GM23338 (cell line): ENCODE results near the gene MAPK9. TPM values are rescaled to one million over a fixed set of nuclear protein-coding genes. Genes with fewer than 3 reads are reported as not detected.

Experiments used
- ATAC-seq: fragments of 200-7000 bp; cut with Tn5 transposase; 3 replicates; pipeline ENCODE4 v1.9.1; 2020
- DNase-seq: peaks from one replicate; pipeline ENCODE4 v3.0.0-alpha.2; 2015; ENCODE audit warnings: low spot score
- H2AFZ ChIP-seq: fragments of 200-600 bp; sonication (generic); 2 replicates; pipeline ENCODE4 v1.8.0; 2016; ENCODE audit warnings: antibody characterized with exemption, mild to moderate bottlenecking, moderate library complexity
- H3F3A ChIP-seq: fragments of 200-600 bp; sonication (generic); replicated peaks from 2 replicates; pipeline ENCODE4 v1.8.0; 2017; ENCODE audit warnings: antibody characterized with exemption, mixed run types, low read depth
- H3K27ac ChIP-seq: fragments of 200-600 bp; sonication (generic); 2 replicates; pipeline ENCODE4 v1.6.1; 2016; ENCODE audit warnings: low read depth
- H3K27me3 ChIP-seq: fragments of 200-600 bp; sonication (generic); 2 replicates; pipeline ENCODE4 v1.8.0; 2016; ENCODE audit warnings: mild to moderate bottlenecking, mixed run types, moderate library complexity; ENCODE audit not compliant: insufficient read depth
- H3K36me3 ChIP-seq: fragments of 200-600 bp; sonication (generic); 2 replicates; pipeline ENCODE4 v1.8.0; 2016; ENCODE audit warnings: mild to moderate bottlenecking; ENCODE audit not compliant: insufficient read depth
- H3K4me1 ChIP-seq: fragments of 200-600 bp; sonication (generic); 2 replicates; pipeline ENCODE4 v1.8.0; 2016; ENCODE audit warnings: mild to moderate bottlenecking, moderate library complexity; ENCODE audit not compliant: insufficient read depth
- H3K4me2 ChIP-seq: fragments of 200-600 bp; sonication (generic); 2 replicates; pipeline ENCODE4 v1.7.1; 2017; ENCODE audit warnings: mixed run types
- H3K4me3 ChIP-seq: fragments of 200-600 bp; sonication (generic); 2 replicates; pipeline ENCODE4 v1.6.1; 2016; ENCODE audit warnings: mixed run types
- H3K79me2 ChIP-seq: fragments of 200-600 bp; sonication (generic); replicated peaks from 2 replicates; pipeline ENCODE4 v1.8.0; 2017; ENCODE audit warnings: mild to moderate bottlenecking; ENCODE audit not compliant: insufficient read depth
- H3K9me2 ChIP-seq: fragments of 200-600 bp; sonication (generic); 2 replicates; pipeline ENCODE4 v1.8.0; 2017; ENCODE audit not compliant: insufficient read depth
- H4K20me1 ChIP-seq: fragments of 200-600 bp; sonication (generic); replicated peaks from 2 replicates; pipeline ENCODE4 v1.8.0; 2017; ENCODE audit warnings: mild to moderate bottlenecking; ENCODE audit not compliant: insufficient read depth
- H3K27ac Mint-ChIP-seq: 2 replicates; pipeline ENCODE4 v1.8.0; 2020; ENCODE audit warnings: inconsistent platforms, mild to moderate bottlenecking, moderate library complexity, mixed read lengths
- H3K27me3 Mint-ChIP-seq: 3 replicates; pipeline ENCODE4 v1.8.0; 2022; ENCODE audit warnings: low read depth, mild to moderate bottlenecking, moderate library complexity, mixed read lengths, inconsistent platforms; ENCODE audit not compliant: insufficient read depth, poor library complexity
- H3K36me3 Mint-ChIP-seq: 3 replicates; pipeline ENCODE4 v1.8.0; 2021; ENCODE audit warnings: low read depth, mild to moderate bottlenecking, inconsistent platforms, moderate library complexity, mixed read lengths
- H3K4me1 Mint-ChIP-seq: 3 replicates; pipeline ENCODE4 v1.8.0; 2020; ENCODE audit warnings: mild to moderate bottlenecking, inconsistent platforms, mixed read lengths
- H3K4me3 Mint-ChIP-seq: 3 replicates; pipeline ENCODE4 v1.8.0; 2021; ENCODE audit warnings: moderate library complexity, mild to moderate bottlenecking, inconsistent platforms, mixed read lengths
- H3K9me3 Mint-ChIP-seq: 3 replicates; pipeline ENCODE4 v1.8.0; 2020; ENCODE audit warnings: moderate library complexity, mild to moderate bottlenecking, inconsistent platforms, mixed read lengths
- CREB1 ChIP-seq: fragments of 250-450 bp; sonication (Bioruptor Pico); IDR thresholded peaks from 2 replicates; pipeline ENCODE4 v1.5.0; 2020; ENCODE audit warnings: low read depth, mild to moderate bottlenecking, moderate library complexity
- EZH2phosphoT487 ChIP-seq: fragments of 200-600 bp; sonication (generic); IDR thresholded peaks from one replicate; pipeline ENCODE4 v1.8.1; 2018; ENCODE audit warnings: antibody characterized with exemption; ENCODE audit not compliant: unreplicated experiment
- NANOG ChIP-seq: IDR thresholded peaks from 2 replicates; pipeline ENCODE4 v1.6.1; 2016; ENCODE audit warnings: antibody characterized with exemption, borderline replicate concordance
- STAT1 ChIP-seq: IDR thresholded peaks from one replicate; pipeline ENCODE4 v1.6.1; 2016; ENCODE audit warnings: antibody characterized with exemption; ENCODE audit not compliant: unreplicated experiment
- ZNF114 ChIP-seq: fragments of 250-450 bp; sonication (Bioruptor Pico); IDR thresholded peaks from 2 replicates; pipeline ENCODE4 v1.5.0; 2020; ENCODE audit warnings: mild to moderate bottlenecking, moderate library complexity
- polyA plus RNA-seq: library from polyadenylated mRNA; unstranded; fragments of >200 nt; fragmentation: Nextera tagmentation; extraction: Ambion mirVana; gene quantifications from 2 replicates; pipeline ENCODE4 v1.2.1, GENCODE V29; 2016
- total RNA-seq: library from RNA; depleted of rRNA; stranded (reverse); fragments of >200 nt; shearing (Covaris generic); gene quantifications from 2 replicates; pipeline ENCODE4 v1.2.3, GENCODE V29; 2014
- TF ChIP-seq, protein P1 (sequence below): IDR thresholded peaks from one replicate; pipeline ENCODE4 v1.6.1; 2018; ENCODE audit warnings: antibody characterized with exemption; ENCODE audit not compliant: unreplicated experiment
- TF ChIP-seq, protein P2 (sequence below), 2 experiments: fragments of 200-600 bp in 1 of 2; sonication (generic) in 1 of 2; conservative IDR thresholded peaks; 2 replicates each; pipeline versions ENCODE4 v1.5.1 to v1.6.1; 2016 to 2017; ENCODE audit warnings: antibody characterized with exemption in 2 of 2, low read depth in 2 of 2, mild to moderate bottlenecking in 2 of 2, moderate library complexity in 1 of 2
- TF ChIP-seq, protein P3 (sequence below): IDR thresholded peaks from 2 replicates; pipeline ENCODE4 v1.6.1; 2016; ENCODE audit warnings: antibody characterized with exemption
- TF ChIP-seq, protein P4 (sequence below): fragments of 250-450 bp; sonication (Bioruptor Pico); IDR thresholded peaks from 2 replicates; pipeline ENCODE4 v1.5.0; 2020; ENCODE audit warnings: mild to moderate bottlenecking, moderate library complexity

The MAPK9 gene
- total and polyA plus RNA-seq, 2 experiments from 2014 or later = 16.8 to 37.0 TPM

DNA sequence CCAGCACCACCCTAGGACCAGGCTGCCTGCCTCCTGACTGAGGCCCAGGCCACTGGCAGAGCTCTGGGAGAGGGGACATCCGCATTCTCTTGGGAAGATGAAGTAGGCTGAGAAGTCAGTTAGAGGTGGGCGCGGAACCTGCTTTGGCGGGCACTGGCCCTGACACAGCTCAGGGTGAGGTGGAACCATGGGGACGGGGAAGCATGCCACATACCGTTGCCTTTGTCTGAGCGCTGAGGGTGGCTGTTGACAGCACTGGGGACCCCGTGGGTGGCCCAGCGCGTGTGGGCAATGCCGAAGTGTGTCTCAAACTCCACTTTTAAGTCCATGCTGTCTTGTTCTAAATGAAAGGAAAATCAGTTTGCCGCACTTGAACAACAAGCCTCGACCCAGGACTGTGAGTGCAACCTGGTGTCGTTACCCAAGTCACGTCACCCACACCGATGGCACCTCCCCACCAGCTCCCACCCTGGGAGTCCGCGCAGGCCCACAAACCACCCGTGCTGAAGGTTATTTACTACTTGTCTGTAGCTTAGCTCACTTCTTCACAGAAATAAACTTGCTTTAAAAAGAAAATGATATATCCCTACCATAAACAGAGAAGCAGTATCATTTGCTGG lies 43.8 kb upstream of the MAPK9 start:
- Mint-ChIP-seq H3K4me3 (no peak overlapping the region), H3K36me3 (peaks cover 88% of the 10 kb centered on the region), H3K27ac (peak overlapping the region; percentile 40; the same call in 1 of the 2 replicates), H3K4me1 (peaks cover 25% of the 10 kb centered on the region), H3K27me3 (peaks cover 23% of the 10 kb centered on the region), H3K9me3 (peaks cover 4% of the 10 kb centered on the region; the same call in 1 of the 3 replicates)
- Histone ChIP-seq H3K9me2 (no peaks in the 10 kb centered on the region), H3K79me2 (peaks cover 38% of the 10 kb centered on the region), H3K27ac (no peak overlapping the region), H3K27me3 (no peaks in the 10 kb centered on the region), H3K4me2 (no peak overlapping the region), H3K4me3 (no peak overlapping the region), H4K20me1 (peaks cover 8% of the 10 kb centered on the region), H2AFZ (no peak overlapping the region), H3F3A (peaks cover 32% of the 10 kb centered on the region), H3K4me1 (peaks cover 18% of the 10 kb centered on the region), H3K36me3 (peaks cover 52% of the 10 kb centered on the region)
- TF ChIP-seq NANOG (no peak), CREB1 (CRISPR knock-in tag) (no peak), STAT1 (no peak), EZH2phosphoT487 (no peak), ZNF114 (no peak)
- TF ChIP-seq, protein P1, sequence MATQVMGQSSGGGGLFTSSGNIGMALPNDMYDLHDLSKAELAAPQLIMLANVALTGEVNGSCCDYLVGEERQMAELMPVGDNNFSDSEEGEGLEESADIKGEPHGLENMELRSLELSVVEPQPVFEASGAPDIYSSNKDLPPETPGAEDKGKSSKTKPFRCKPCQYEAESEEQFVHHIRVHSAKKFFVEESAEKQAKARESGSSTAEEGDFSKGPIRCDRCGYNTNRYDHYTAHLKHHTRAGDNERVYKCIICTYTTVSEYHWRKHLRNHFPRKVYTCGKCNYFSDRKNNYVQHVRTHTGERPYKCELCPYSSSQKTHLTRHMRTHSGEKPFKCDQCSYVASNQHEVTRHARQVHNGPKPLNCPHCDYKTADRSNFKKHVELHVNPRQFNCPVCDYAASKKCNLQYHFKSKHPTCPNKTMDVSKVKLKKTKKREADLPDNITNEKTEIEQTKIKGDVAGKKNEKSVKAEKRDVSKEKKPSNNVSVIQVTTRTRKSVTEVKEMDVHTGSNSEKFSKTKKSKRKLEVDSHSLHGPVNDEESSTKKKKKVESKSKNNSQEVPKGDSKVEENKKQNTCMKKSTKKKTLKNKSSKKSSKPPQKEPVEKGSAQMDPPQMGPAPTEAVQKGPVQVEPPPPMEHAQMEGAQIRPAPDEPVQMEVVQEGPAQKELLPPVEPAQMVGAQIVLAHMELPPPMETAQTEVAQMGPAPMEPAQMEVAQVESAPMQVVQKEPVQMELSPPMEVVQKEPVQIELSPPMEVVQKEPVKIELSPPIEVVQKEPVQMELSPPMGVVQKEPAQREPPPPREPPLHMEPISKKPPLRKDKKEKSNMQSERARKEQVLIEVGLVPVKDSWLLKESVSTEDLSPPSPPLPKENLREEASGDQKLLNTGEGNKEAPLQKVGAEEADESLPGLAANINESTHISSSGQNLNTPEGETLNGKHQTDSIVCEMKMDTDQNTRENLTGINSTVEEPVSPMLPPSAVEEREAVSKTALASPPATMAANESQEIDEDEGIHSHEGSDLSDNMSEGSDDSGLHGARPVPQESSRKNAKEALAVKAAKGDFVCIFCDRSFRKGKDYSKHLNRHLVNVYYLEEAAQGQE = no peak
- TF ChIP-seq, protein P2, sequence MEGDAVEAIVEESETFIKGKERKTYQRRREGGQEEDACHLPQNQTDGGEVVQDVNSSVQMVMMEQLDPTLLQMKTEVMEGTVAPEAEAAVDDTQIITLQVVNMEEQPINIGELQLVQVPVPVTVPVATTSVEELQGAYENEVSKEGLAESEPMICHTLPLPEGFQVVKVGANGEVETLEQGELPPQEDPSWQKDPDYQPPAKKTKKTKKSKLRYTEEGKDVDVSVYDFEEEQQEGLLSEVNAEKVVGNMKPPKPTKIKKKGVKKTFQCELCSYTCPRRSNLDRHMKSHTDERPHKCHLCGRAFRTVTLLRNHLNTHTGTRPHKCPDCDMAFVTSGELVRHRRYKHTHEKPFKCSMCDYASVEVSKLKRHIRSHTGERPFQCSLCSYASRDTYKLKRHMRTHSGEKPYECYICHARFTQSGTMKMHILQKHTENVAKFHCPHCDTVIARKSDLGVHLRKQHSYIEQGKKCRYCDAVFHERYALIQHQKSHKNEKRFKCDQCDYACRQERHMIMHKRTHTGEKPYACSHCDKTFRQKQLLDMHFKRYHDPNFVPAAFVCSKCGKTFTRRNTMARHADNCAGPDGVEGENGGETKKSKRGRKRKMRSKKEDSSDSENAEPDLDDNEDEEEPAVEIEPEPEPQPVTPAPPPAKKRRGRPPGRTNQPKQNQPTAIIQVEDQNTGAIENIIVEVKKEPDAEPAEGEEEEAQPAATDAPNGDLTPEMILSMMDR (conservative IDR thresholded peaks at IDR 0.05; ENCODE audit: low read depth in 2 of 2) = no peak
- TF ChIP-seq, protein P3, sequence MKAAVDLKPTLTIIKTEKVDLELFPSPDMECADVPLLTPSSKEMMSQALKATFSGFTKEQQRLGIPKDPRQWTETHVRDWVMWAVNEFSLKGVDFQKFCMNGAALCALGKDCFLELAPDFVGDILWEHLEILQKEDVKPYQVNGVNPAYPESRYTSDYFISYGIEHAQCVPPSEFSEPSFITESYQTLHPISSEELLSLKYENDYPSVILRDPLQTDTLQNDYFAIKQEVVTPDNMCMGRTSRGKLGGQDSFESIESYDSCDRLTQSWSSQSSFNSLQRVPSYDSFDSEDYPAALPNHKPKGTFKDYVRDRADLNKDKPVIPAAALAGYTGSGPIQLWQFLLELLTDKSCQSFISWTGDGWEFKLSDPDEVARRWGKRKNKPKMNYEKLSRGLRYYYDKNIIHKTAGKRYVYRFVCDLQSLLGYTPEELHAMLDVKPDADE = no peak
- TF ChIP-seq, protein P4, sequence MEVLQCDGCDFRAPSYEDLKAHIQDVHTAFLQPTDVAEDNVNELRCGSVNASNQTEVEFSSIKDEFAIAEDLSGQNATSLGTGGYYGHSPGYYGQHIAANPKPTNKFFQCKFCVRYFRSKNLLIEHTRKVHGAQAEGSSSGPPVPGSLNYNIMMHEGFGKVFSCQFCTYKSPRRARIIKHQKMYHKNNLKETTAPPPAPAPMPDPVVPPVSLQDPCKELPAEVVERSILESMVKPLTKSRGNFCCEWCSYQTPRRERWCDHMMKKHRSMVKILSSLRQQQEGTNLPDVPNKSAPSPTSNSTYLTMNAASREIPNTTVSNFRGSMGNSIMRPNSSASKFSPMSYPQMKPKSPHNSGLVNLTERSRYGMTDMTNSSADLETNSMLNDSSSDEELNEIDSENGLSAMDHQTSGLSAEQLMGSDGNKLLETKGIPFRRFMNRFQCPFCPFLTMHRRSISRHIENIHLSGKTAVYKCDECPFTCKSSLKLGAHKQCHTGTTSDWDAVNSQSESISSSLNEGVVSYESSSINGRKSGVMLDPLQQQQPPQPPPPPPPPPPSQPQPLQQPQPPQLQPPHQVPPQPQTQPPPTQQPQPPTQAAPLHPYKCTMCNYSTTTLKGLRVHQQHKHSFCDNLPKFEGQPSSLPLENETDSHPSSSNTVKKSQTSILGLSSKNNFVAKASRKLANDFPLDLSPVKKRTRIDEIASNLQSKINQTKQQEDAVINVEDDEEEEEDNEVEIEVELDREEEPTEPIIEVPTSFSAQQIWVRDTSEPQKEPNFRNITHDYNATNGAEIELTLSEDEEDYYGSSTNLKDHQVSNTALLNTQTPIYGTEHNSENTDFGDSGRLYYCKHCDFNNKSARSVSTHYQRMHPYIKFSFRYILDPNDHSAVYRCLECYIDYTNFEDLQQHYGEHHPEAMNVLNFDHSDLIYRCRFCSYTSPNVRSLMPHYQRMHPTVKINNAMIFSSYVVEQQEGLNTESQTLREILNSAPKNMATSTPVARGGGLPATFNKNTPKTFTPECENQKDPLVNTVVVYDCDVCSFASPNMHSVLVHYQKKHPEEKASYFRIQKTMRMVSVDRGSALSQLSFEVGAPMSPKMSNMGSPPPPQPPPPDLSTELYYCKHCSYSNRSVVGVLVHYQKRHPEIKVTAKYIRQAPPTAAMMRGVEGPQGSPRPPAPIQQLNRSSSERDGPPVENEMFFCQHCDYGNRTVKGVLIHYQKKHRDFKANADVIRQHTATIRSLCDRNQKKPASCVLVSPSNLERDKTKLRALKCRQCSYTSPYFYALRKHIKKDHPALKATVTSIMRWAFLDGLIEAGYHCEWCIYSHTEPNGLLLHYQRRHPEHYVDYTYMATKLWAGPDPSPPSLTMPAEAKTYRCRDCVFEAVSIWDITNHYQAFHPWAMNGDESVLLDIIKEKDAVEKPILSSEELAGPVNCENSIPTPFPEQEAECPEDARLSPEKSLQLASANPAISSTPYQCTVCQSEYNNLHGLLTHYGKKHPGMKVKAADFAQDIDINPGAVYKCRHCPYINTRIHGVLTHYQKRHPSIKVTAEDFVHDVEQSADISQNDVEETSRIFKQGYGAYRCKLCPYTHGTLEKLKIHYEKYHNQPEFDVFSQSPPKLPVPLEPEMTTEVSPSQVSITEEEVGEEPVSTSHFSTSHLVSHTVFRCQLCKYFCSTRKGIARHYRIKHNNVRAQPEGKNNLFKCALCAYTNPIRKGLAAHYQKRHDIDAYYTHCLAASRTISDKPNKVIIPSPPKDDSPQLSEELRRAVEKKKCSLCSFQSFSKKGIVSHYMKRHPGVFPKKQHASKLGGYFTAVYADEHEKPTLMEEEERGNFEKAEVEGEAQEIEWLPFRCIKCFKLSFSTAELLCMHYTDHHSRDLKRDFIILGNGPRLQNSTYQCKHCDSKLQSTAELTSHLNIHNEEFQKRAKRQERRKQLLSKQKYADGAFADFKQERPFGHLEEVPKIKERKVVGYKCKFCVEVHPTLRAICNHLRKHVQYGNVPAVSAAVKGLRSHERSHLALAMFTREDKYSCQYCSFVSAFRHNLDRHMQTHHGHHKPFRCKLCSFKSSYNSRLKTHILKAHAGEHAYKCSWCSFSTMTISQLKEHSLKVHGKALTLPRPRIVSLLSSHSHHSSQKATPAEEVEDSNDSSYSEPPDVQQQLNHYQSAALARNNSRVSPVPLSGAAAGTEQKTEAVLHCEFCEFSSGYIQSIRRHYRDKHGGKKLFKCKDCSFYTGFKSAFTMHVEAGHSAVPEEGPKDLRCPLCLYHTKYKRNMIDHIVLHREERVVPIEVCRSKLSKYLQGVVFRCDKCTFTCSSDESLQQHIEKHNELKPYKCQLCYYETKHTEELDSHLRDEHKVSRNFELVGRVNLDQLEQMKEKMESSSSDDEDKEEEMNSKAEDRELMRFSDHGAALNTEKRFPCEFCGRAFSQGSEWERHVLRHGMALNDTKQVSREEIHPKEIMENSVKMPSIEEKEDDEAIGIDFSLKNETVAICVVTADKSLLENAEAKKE = no peak
- DNase-seq (no peak), ATAC-seq (no peak)
